HG03571 (cell line): ENCODE data around the gene MAD1L1.

Experiments
- ATAC-seq: cut with Tn5 transposase; IDR thresholded peaks from one replicate; pipeline ENCODE4 v1.9.1; 2021; ENCODE audit not compliant: unreplicated experiment

Gene MAD1L1

GRCh38 chr7:2258661-2259365, 26.1 kb upstream of the MAD1L1 start:
- ATAC-seq: peak; percentile 70

GRCh38 chr7:2257651-2258050, 24.9 kb upstream of the MAD1L1 start:
- ATAC-seq: no peak

- no peak for ATAC-seq
Observed at GRCh38 chr7:2257046-2257551, 24.4 kb upstream of the MAD1L1 start.

GRCh38 chr7:2256306-2257045, 23.7 kb upstream of the MAD1L1 start:
- ATAC-seq: no peak

GRCh38 chr7:2255145-2256139, 22.7 kb upstream of the MAD1L1 start:
- ATAC-seq: no peak

- ATAC-seq: no peak
Observed at GRCh38 chr7:2254429-2255144, 21.8 kb upstream of the MAD1L1 start.

GRCh38 chr7:2253525-2254244, 20.9 kb upstream of the MAD1L1 start:
- ATAC-seq: no peak

GRCh38 chr7:2253021-2253420, 20.3 kb upstream of the MAD1L1 start:
- ATAC-seq: no peak

GRCh38 chr7:2251841-2252771, 19.4 kb upstream of the MAD1L1 start:
- ATAC-seq: no peak

- no peak for ATAC-seq
Observed at GRCh38 chr7:2251381-2251780, 18.6 kb upstream of the MAD1L1 start.

GRCh38 chr7:2249744-2250323, 17.1 kb upstream of the MAD1L1 start:
- no peak for ATAC-seq

GRCh38 chr7:2248984-2249694, 16.4 kb upstream of the MAD1L1 start:
- ATAC-seq: peak; percentile 60

- no peak for ATAC-seq
Observed at GRCh38 chr7:2247141-2247995, 14.6 kb upstream of the MAD1L1 start.

- ATAC-seq: no peak
Observed at GRCh38 chr7:2245883-2246675, 13.3 kb upstream of the MAD1L1 start.

- no peak for ATAC-seq
Observed at GRCh38 chr7:2244404-2244995, 11.8 kb upstream of the MAD1L1 start.

- ATAC-seq: no peak
Observed at GRCh38 chr7:2243458-2243857, 10.7 kb upstream of the MAD1L1 start.
